Activated CD8-positive, alpha-beta memory T cell treated with anti-CD3 and anti-CD28 coated beads for 24 hours (primary cell): ENCODE data around the gene HEXA.
"Not testable (repeated sequence)": the region's sequence is repeated elsewhere in the genome, so short reads cannot be mapped to it uniquely, and the experiment has no call there.

Experiments
- DNase-seq: peaks from one replicate; pipeline ENCODE4 v3.0.0-alpha.2; 2020

HEXA gene

DNA sequence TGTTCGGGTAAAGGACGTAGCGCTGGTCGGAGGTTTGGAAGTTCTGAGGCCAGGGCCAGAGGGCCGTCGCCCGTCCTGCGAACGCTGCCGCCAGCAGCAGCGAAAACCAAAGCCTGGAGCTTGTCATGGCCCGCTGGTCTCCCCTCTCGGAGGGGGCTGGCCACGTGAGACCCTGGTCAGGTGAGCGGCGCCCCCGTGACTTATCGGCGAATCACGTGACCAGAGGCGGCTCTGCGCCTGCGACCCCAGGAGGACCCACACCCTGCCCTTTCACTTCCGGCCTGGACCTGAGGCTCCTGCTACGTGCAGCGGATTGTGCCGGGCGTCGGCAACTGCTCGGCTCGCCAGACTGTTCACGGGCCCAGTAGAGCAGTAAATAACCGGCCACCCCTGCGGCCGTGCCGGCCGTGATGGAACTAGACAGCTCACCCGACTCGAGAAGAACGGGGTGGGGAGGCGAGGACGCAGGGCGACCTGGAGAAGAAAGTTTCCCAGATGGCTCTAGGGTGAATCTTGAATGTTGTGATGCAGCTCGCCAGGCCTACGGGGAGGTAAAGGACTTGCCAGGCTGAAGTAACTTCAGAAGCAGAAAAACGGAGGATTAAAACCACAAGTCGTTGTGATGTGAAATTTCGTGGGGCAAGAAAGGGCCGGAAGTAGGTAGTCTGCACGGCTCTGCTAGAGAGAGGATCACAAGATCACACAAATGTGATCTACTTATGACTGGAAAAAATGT is at the start of gene HEXA:
HEXA (minus strand) TSS at position 169 of the 736 bp plus-strand sequence; CDS start at position 127, 42 bp downstream.
- peak; percentile 100 for DNase-seq

DNA sequence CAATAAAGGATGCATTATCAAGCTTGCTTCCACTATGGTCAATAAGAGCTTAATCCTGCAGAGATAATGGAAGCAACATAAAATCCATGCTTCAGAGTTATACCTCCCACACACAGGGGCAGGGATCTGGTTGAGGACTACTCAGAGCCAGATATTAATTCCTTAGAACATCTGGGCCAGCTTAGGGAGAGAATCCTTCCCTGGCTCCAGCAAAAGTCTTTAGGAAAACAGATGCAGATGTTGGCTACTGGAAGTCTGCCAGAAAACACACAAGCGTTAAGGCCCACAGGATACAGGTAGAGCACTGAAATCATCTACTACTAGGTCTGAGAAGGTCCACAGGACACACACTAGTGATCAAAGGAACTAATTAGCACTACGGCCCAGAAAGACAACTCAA is 47.4 kb upstream of the HEXA start:
- DNase-seq: no peak

DNA sequence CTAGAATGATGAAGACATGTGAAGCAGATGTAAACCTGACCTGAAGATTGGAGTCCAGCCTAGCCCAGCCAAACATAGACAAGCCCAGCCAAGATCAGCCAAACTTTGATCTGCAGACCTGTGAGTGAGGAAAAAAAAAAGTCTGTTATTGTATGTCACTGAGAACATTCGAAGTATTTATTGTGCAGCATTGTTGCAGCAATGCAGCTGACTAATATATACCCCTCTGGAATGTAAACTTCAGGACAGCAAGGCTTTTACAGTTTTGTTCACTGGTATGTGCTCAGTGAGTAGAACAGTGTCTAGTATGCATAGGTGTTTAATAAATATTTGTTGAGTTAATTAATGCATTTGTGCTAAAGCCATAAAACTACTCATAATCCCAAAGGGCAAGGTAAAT is 45.7 kb upstream of the HEXA start:
- no peak for DNase-seq

DNA sequence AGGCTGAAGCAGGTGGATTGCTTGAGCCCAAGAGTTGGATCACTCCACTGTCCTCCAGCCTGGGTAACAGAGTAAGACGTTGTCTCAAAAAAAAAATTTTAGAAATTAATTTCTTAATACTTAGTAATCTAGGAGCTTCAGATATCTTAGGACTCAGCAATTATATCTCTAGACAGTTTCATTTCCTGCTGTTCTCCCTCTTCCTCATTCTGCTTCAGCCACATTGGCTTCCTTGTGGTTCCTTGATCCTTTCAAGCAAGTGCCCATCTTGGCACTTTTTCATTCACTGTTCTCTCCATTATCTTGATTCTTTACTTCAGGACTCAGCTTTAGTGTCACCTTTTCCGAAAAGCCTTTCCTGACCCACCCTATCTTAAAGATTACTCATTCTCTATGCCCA is 44.8 kb upstream of the HEXA start:
- no peak for DNase-seq

DNA sequence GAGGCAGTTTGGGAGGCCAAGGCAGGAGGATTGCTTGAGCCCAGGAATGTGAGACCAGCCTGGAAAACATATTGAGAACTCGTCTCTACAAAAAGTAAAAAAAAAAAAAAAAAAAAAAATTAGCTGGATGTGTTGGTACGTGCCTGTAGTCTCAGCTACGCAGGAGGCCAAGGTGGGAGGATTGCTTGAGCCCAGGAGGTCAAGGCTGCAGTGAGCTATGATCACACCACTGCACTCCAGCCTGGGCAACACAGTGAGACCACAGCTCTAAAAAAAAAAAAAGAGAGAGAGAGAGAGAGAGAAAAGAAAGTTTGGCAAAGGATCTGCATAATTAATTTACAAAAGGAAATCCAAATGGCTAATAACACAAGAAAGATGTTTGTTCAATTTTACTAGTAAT is 44.0 kb upstream of the HEXA start:
- DNase-seq: not testable (repeated sequence)

DNA sequence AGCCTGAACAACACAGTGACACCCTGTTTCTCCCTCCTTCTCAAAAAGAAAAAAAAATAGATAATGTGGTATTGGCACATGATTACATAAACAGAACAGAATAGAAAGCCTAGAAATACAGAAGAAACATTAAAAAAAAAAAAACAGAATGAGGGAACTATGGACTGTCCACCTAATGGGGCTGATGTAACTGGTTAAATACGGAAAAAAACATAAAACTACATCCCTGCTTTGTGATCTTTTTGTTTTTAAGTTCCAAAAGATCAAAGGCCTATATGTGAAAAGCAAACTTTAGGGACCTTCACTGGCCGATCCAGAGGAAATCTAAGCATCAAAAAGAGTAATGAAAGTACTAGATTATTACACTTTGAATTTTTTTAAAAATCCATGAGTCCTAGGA is 39.5 kb upstream of the HEXA start:
- no peak for DNase-seq

DNA sequence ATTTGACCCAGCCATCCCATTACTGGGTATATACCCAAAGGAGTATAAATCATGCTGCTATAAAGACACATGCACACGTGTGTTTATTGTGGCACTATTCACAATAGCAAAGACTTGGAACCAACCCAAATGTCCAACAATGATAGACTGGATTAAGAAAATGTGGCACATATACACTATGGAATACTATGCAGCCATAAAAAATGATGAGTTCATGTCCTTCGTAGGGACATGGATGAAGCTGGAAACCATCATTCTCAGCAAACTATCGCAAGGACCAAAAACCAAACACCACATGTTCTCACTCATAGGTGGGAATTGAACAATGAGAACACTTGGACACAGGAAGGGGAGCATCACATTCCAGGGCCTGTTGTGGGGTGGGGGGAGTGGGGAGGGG is 37.5 kb upstream of the HEXA start:
- not testable (repeated sequence) for DNase-seq

DNA sequence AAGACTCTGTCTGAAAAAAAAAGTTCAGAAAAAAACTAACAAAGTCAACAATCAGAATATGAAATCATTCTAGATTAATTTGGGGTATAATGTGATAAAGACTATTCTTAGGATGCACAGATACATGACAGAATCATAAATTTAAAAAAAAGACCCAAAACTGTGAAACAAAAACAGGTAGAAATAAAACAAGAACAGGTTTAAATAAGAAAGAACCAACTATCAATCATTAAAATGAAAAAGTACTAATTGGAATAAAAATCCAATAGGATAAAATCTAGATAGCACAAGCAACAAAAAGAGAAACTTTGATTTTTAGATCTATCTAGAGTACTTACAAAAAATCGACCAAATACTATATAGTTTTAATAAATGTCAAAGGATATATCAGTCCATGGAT is 35.7 kb upstream of the HEXA start:
- no peak for DNase-seq

DNA sequence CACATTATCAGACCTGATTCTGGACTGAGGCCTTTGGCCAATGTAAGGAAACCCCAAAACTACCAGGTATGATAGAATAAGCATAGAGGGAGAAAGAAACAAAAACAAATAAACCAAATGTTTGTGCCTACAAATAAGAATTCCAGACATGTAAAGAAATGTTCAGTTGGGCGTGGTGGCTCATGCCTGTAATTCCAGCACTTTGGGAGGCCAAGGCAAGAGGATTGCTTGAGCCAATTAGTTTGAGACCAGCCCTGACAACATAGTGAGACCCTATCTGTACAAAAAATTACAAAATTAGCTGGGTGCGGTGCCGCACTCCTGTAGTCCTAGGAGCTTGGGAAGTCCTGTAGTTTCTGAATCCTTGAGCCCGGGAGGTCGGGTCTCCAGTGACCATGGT is 35.3 kb upstream of the HEXA start:
- DNase-seq: no peak

DNA sequence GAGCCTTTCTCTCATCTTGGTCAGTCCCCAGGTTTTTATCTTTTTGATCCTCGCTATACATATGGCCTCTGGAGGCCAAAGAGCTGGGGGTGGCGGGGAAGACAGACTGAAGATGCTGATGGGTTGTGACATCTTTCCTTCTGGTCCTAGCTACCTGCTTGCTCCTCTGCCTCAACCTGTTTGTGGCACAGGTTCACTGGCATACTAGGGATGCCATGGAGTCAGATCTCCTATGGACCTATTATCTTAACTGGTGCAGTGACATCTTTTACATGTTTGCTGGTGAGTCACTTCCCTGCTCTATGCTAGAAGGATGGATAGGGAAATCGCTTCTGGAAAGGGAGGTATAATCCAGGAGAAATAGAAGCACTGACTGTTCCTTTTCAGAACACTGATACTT is 31.1 kb upstream of the HEXA start:
- no peak for DNase-seq

DNA sequence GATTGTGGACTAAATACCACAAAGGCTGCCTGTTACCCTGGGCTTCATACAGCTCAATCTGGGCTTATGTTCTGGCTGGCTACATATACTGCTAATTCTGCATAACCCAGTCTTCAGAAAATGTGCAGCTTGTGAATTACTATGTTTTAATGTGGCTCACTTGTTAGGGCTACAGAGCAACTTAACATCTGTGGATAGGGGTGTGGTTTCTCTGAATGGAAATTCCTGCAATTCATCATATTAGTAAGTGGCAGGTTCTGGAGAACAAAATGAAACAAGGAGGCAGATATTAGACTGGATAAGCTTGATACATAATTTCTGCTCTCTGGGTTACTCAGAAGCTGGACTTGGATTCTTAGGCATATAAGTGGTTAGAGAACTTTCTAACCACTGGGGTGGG is 29.0 kb upstream of the HEXA start:
- no peak for DNase-seq

DNA sequence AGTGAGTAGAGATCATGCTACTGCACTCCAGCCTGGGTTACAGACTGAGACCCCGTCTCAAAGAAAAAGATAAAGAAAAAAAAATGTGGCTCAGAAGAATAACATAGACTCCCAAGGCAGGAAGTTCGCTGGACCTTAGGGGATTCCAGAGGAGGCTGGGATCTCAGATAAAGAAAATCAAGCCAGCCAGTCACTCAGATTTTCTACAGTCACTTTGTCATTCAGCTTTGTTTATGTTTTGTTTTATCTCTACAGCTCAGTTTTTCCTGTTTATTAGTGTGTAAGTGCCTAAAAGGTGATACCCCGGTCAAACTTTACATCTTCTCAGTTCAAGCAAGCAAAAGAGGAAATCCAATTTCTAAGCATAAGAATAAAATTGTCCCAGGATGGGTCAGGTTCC is 28.5 kb upstream of the HEXA start:
- DNase-seq: no peak

DNA sequence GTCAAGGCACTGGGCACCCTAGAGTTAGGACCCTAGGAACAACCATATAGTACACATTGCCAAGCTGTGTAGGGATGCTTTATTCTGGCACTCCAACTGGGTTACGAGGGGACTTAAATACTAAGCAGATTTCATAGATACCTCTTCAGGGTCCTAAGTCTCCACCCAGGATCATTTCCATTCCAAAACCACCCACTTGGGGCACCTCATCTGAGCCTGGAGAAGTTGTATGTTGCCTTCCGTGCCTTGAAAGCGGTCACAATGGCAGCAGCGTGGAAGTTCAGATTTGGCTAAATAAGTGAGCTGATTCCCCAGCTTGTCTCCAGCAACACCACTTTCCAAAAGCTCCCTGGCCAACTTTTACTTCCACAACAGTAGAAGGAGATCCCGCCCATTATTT is 26.9 kb upstream of the HEXA start:
- DNase-seq: no peak

DNA sequence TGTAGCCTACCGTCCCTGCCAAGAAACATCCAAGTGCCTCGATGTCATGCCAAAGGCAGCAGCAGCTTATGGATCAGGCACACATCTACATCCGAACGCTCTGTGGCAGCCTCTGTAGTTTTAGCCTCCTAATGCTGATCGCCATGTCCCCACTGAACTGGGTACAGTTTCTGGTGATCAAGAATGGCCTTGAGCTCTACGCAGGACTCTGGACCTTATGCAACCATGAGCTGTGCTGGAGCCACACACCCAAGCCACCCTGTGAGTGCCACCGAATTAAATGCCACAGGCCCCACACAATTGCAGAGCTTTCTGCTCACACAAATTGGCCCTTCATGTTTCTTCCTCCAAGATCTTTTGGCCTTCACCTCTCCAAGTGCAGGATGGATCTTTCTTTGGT is 22.8 kb upstream of the HEXA start:
- no peak for DNase-seq

DNA sequence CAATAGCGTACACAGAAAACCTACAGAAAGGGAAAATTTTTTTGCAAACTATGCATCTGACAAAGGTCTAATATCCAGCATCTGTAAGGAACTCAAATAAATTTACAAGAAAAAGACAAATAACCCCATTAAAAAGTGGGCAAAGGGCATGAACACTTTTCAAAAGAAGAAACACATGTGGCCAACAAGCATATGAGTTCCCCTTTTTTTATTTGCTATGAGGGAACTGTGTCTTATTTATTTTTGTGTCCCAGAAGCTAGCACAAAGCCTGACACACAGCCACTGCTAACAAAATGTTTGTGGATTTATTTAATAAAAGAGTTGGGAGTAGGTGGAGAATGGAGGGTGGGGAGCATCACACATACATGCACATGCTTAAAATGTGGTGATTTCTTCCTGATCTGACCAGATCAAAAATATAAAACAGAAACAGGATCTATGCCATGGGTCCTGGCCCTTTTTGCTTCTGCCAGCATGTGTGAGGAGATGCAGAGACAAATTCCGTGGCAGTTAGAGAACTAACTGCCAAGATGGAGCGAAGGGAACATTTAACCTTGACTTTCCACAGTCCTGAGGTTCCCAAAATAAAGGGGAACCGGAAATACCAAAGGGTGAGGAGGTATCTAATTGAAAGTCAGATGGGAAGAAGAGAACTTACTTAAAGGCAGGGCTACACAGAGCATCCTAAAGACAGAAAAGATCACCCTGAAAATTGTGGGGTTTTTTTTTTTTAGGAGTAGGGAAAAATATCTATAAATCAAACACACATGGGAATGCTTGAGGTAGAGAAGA is 22.2 kb upstream of the HEXA start, which contains the start of gene TMEM202:
TMEM202 (plus strand) TSS at position 510 of the 793 bp plus-strand sequence; CDS start at position 532, 22 bp downstream.
- no peak for DNase-seq

DNA sequence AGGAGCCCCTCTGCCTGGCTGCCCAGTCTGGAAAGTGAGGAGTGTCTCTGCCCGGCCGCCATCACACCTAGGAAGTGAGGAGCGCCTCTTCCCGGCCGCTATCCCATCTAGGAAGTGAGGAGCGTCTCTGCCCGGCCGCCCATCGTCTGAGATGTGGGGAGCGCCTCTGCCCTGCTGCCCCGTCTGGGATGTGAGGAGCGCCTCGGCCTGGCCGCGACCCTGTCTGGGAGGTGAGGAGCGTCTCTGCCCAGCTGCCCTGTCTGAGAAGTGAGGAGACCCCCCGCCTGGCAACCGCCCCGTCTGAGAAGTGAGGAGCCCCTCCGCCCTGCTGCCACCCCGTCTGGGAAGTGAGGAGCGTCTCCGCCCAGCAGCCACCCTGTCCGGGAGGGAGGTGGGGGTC is 20.5 kb upstream of the HEXA start:
- DNase-seq: not testable (repeated sequence)

DNA sequence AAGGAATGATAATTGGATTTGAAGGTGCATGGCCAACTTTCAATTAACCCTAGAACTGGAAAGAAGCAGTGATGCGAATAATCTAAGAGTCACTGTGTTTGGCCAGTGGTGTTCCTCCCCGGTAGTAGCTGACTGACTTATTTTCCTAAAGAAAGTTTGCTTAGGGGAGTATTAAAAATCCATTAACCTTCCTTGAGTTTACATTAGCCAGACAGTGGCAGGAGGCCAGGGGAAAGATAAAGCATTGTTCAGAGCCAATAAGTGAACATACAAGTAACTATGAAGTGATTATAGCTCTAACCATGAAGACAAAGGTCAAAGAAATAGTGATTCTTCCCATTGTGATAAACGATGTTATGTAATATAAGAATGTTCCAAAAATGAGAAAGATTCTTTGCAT is 13.4 kb upstream of the HEXA start:
- DNase-seq: no peak

DNA sequence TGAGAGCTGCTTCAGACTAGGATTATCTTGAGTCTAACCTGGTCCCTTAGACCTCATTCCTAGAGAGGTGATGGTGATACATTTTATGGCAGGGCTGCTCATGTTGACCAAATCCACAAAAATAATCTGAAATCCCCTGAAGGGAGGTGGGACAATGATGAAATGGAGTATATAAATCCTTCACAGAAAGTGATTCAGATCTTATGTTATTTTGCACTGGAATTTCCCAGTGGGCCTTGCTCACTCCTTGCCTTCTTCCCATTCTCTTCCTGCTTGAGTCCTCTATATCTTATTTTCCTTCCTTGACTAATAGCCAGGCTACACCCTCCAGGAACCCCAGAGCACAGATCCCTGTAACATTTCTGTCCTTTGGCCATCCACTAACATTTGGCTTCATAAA is 11.9 kb upstream of the HEXA start:
- no peak for DNase-seq

DNA sequence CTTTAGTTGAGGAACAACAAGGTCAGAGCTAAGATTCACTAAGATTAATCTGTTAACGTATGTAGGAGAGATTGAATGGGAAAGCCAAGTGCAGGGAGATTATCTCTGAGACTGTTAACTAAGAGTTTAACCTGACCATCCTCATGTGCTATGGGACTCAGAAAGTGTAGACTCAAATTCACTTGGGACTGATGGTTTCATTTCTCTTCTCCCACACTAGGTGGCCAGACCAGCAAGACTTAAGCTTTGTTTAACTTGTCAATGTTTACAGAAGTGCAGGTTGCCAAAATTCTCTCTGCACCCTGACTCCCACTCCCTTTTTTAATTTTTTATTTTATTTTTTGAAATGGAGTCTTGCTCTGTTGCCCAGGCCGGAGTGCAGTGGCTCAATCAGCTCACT is 6.3 kb upstream of the HEXA start:
- no peak for DNase-seq

DNA sequence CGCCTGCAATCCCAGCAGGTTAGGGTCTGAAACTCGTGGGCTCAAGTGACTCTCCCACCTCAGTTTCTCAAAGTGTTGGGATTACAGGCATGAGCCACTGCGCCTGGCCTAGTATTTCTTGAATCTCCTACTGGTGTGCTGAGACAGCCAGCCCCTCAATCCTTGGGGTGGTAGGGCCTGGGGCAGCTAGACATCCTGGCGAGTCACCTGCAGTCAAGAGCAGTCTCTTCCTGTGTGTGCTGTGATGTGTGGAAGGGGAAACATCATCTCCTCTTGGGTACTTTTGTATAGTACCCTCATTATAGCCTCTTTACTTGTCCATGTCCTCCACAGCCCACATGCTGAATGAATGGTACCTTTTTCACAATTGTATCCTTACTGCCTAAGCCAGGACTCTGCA is 4.9 kb upstream of the HEXA start:
- no peak for DNase-seq

DNA sequence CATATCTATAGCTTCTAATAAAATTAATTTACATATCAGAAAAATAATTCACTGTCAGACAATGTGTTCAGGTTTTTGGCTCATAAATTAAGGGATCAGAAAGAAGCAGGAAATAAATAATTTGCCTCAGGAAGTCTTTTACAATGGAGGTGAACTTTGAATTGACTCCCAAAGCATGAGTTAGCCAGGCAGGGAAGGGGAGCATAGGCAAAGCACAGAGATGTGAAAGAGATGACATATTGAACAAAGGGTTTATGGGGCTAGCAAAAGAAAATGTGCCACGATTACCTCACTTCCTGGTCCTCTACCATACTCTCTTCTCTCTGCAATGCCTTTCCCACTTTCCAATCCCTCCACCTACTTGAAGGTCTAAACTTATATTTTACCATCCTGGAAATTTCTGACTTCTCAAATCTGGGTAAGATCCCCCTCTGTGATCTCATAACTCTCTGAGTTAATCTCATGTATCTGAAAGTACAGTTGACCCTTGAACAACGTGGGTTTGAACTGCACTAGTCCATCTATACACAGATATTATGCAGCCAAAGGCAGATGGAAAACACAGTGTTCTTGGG is 4.1 kb upstream of the HEXA start:
- DNase-seq: no peak

DNA sequence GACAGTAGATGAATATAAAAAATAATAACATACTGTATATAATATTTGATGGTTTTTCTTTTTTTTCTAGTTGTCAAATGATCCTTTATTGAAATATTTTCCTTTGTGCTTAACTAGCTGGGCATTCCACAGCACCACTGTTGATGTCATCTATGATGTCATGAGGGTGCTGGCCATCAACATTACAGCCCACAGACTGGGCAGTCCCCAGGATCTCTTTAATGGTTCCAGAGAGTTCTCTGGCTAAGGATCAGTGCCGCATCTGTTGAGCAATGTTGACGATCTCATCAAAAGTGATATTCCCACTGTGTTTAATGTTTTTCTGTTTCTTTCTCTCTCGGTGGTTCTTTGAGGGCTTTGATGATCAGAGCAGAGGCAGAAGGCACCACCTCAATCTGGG is 3.3 kb upstream of the HEXA start:
- DNase-seq: not testable (repeated sequence)

DNA sequence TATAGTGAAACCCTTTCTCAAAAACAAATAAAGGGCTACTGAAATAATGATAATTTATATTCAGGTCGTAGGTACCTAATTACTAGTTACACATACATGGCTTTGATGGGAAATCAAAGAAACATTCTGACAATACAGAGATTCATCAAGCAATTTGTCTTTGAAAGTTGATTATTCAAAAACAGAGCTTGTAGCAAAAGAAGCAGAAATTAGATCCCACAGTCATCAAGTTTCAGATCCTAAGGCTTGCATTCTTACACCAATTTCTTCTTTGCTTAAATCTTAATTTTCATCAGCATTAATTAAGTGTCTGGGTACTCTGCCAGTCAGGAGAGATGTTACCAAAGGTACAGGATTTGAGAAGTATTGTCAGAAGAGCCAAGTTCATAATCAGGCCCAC is 1.5 kb upstream of the HEXA start:
- DNase-seq: no peak

DNA sequence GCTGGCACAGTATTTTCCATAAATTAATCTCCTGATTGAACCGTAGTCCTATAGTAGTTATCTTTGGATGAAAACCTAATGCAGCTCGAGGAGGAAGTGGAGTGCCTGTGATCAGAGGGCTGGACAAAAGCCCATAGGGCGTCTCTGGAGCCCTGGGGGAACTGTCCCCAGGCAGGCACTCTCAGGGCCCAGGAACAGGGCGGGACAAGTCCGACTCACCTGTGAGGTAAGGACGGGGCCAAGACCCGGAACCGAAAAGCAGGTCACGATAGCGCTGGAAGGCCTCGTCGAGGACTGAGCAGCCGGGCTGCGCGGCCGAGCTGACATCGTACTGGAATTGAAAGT is 341 bp downstream of the HEXA start:
- no peak for DNase-seq
